Ovary (tissue), 3 donors: ENCODE data around the gene CHSY3.

Experiments
- CTCF ChIP-seq, 3 donors: fragments of 450-650 bp in 2 of 3; fragments of 200-600 bp in 1 of 3; IDR thresholded peaks; one replicate each; pipeline versions ENCODE4 v1.5.1 to v1.8.0; 2016 to 2022; ENCODE audit warnings: antibody characterized with exemption in 3 of 3, mild to moderate bottlenecking in 1 of 3
- EP300 ChIP-seq: sonication (generic); formaldehyde crosslinking; IDR thresholded peaks from one replicate; pipeline ENCODE4 v1.6.1; 2017; ENCODE audit warnings: antibody characterized with exemption
- POLR2A ChIP-seq: fragments of 450-650 bp; IDR thresholded peaks from one replicate; pipeline ENCODE4 v1.6.1; 2017; ENCODE audit warnings: antibody characterized with exemption, mild to moderate bottlenecking, moderate library complexity
- donor health status: DM: no; HTN: no; CAD: no.

DNA sequence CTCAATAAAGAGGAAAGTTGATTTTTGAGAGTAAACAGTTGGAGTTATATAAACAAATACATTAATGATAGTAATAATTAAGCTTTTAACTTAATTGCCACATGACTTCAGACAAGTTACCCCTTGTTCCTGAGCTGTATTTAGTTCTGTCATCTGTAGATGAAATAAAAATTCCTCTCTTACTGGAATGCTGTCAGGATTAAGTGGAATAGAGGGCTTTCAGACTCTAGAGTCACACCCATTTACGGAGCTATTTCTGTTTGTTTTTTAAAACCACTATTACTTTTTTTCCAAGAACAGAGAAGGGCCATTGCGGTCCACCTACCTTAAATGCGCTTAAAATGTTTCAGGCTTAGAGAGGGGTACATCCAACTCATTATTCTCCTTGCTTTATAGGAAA, 170.6 kb downstream of the CHSY3 start:
- TF ChIP-seq EP300 (no peak), CTCF (IDR thresholded peaks at IDR 0.05) (no peak), POLR2A (no peak)
